Progenitor cell of endocrine pancreas (in vitro differentiated cells): ENCODE data around the gene RERE. TPM values are rescaled to one million over a fixed set of nuclear protein-coding genes. Genes with fewer than 3 reads are reported as not detected.

Experiments used
- DNase-seq: peaks from one replicate; pipeline ENCODE4 v3.0.0; 2021; ENCODE audit warnings: low spot score; ENCODE audit not compliant: unreplicated experiment
- H3K27ac Mint-ChIP-seq: 2 replicates; pipeline ENCODE4 v1.8.0; 2021; ENCODE audit warnings: mild to moderate bottlenecking, moderate library complexity, mixed read lengths
- H3K27me3 Mint-ChIP-seq: 2 replicates; pipeline ENCODE4 v1.8.0; 2021; ENCODE audit warnings: mixed read lengths
- H3K36me3 Mint-ChIP-seq: 2 replicates; pipeline ENCODE4 v1.8.0; 2022; ENCODE audit warnings: mixed read lengths; ENCODE audit not compliant: insufficient read depth
- H3K4me1 Mint-ChIP-seq: 2 replicates; pipeline ENCODE4 v1.8.0; 2021; ENCODE audit warnings: low read depth, mixed read lengths
- H3K4me3 Mint-ChIP-seq: 2 replicates; pipeline ENCODE4 v1.8.0; 2021; ENCODE audit warnings: low read depth, mild to moderate bottlenecking, moderate library complexity, mixed read lengths
- H3K9me3 Mint-ChIP-seq: 2 replicates; pipeline ENCODE4 v1.8.0; 2021; ENCODE audit warnings: low read depth, mixed read lengths
- CTCF ChIP-seq: fragments of 200-600 bp; sonication (generic); IDR thresholded peaks from one replicate; pipeline ENCODE4 v1.5.0; 2021; ENCODE audit warnings: antibody characterized with exemption, mild to moderate bottlenecking; ENCODE audit not compliant: unreplicated experiment
- total RNA-seq: library from RNA; stranded (reverse); gene quantifications from 2 replicates; pipeline ENCODE4 v1.2.1, GENCODE V29; 2021

Gene RERE
- total RNA-seq, 1 donor from 2014 or later = 329 TPM

DNA sequence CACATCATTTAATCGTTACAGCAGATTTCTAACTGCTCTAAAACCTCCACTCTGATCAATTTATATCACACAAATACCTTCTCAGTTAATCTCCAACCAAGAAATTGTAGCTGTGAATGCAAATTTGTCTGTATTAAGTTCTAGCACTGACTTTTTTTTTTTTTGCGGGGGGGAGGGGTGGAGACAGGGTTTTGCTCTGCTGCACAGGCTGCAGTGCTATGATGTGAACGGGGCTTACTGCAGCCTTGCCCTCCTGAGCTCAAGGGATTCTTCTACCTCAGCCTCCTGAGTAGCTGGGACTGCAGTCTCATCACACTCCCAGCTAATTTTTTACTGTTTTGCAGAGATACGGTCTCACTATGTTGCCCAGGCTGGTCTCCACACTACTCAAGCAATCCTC lies 163.6 kb downstream of the RERE start:
- Mint-ChIP-seq H3K4me3 (no peak overlapping the region), H3K27ac (peak overlapping the region; percentile 52), H3K36me3 (peaks cover 25% of the 10 kb centered on the region), H3K27me3 (no peaks in the 10 kb centered on the region), H3K4me1 (peaks cover 36% of the 10 kb centered on the region), H3K9me3 (no peaks in the 10 kb centered on the region)
- no peak for TF ChIP-seq CTCF
- DNase-seq = no peak

GRCh38 chr1:8652467-8653046 lies 164.9 kb downstream of the RERE start:
- no peaks in the 10 kb centered on the region for H3K27me3 Mint-ChIP-seq

DNA sequence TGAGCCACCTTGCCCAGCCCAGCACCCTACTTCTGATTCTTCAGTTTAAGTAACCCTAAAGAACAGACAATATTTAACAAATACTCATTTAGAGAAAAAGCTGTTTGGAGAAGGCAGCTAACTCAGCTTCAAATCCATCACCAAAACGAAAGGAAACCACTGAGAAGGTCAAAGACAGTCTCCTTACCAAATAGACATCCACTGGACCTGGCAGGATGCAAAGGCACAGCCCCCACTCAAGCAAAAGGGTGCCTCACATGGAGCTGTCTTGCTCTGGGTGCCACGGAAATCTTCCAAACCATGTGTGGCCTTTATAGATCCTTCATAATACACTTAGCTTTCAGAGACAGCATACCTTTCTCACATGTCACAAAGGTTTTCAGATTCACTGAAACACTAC lies 165.5 kb downstream of the RERE start:
- Mint-ChIP-seq H3K27ac (peak overlapping the region; percentile 79), H3K27me3 (no peaks in the 10 kb centered on the region), H3K9me3 (no peaks in the 10 kb centered on the region), H3K4me3 (no peak overlapping the region), H3K36me3 (peaks cover 22% of the 10 kb centered on the region), H3K4me1 (peaks cover 50% of the 10 kb centered on the region)
- TF ChIP-seq CTCF = no peak
- DNase-seq = no peak

More at GRCh38 chr1:8652467-8653046, 164.9 kb downstream of the RERE start:
- no peak for TF ChIP-seq CTCF
- DNase-seq = no peak
- Mint-ChIP-seq H3K9me3 (no peaks in the 10 kb centered on the region), H3K4me1 (peaks cover 44% of the 10 kb centered on the region), H3K36me3 (peaks cover 22% of the 10 kb centered on the region), H3K4me3 (no peak overlapping the region), H3K27ac (peak overlapping the region; percentile 79)

DNA sequence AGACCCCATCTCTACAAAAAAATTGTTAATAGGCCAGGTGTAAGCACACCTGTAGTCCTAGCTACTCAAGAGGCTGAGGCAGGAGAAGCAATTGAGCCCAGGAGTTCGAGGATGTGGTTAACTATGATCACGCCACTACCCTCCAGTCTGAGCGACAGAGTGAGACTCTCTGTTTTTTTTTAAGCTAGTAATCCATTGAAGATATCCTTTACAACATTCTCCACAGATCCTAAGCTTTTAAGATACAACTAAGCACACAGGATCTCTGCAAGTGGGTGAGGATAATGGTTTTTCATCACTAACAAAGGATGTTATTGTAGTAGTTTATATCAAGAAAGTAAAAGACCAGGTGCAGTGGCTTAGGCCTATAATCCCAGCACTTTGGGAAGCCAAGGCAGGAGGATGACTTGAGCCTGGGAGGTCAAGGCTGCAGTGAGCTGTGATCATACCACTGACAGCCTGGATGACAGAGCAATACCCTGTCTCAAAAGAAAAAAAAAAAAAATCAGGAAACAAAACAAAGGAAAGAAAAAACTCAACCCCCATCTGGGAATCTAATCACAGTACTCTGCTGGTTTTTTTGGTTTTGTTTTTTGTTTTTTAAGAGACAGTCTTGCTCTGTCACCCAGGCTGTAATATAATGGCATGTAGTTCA lies 166.1 kb downstream of the RERE start:
- Mint-ChIP-seq H3K27me3 (no peaks in the 10 kb centered on the region), H3K9me3 (no peaks in the 10 kb centered on the region), H3K4me1 (peaks cover 54% of the 10 kb centered on the region), H3K36me3 (peaks cover 24% of the 10 kb centered on the region), H3K4me3 (no peak overlapping the region), H3K27ac (peak overlapping the region; percentile 79)
- TF ChIP-seq CTCF = no peak
- DNase-seq = no peak

- peaks cover 15% of the 10 kb centered on the region for H3K36me3 Mint-ChIP-seq
- no peak overlapping the region for H3K4me3 Mint-ChIP-seq
- no peaks in the 10 kb centered on the region for H3K27me3 Mint-ChIP-seq
- H3K27ac Mint-ChIP-seq = peak overlapping the region; percentile 51
- no peak for DNase-seq
- peaks cover 54% of the 10 kb centered on the region for H3K4me1 Mint-ChIP-seq
- H3K9me3 Mint-ChIP-seq = no peaks in the 10 kb centered on the region
- no peak for TF ChIP-seq CTCF
These were observed 167.6 kb downstream of the RERE start for GRCh38 chr1:8649875-8650274.
